D341Med (cell line): ENCODE results near the gene RIMKLB.
"Not testable (repeated sequence)": the region's sequence is repeated elsewhere in the genome, so short reads cannot be mapped to it uniquely, and the experiment has no call there.

ENCODE experiments used
- DNase-seq: peaks from one replicate; pipeline ENCODE4 v3.0.0; 2012; ENCODE audit warnings: low spot score

RIMKLB gene

GRCh38 chr12:8820676-8821407 is 123.1 kb downstream of the RIMKLB start:
- DNase-seq: not testable (repeated sequence)

GRCh38 chr12:8821591-8821990 is 123.8 kb downstream of the RIMKLB start:
- DNase-seq: no peak

- no peak for DNase-seq
Measured at GRCh38 chr12:8822298-8822697, 124.5 kb downstream of the RIMKLB start, which contains the start of gene A2ML1. Gene A2ML1 (plus strand): TSS chr12:8822621. CDS start chr12:8822652, 31 bp downstream.

GRCh38 chr12:8823565-8824300 is 125.9 kb downstream of the RIMKLB start:
- DNase-seq: no peak

GRCh38 chr12:8827551-8828256 is 129.9 kb downstream of the RIMKLB start:
- no peak for DNase-seq

- DNase-seq: no peak
Measured at GRCh38 chr12:8828257-8829124, 130.7 kb downstream of the RIMKLB start.

GRCh38 chr12:8829125-8829518 is 131.3 kb downstream of the RIMKLB start:
- DNase-seq: no peak

- DNase-seq: no peak
Measured at GRCh38 chr12:8829621-8830020, 131.8 kb downstream of the RIMKLB start.

GRCh38 chr12:8831116-8831515 is 133.3 kb downstream of the RIMKLB start:
- DNase-seq: no peak

GRCh38 chr12:8832500-8832899 is 134.7 kb downstream of the RIMKLB start:
- no peak for DNase-seq
